ENCODE results near the gene GOLGA6B. TPM values are rescaled to one million over a fixed set of nuclear protein-coding genes. Genes with fewer than 3 reads are reported as not detected.
"Not testable (repeated sequence)": the region's sequence is repeated elsewhere in the genome, so short reads cannot be mapped to it uniquely, and the experiment has no call there.

GOLGA6B gene
- polyA plus RNA-seq, 1 donor: 0.07 TPM

DNA sequence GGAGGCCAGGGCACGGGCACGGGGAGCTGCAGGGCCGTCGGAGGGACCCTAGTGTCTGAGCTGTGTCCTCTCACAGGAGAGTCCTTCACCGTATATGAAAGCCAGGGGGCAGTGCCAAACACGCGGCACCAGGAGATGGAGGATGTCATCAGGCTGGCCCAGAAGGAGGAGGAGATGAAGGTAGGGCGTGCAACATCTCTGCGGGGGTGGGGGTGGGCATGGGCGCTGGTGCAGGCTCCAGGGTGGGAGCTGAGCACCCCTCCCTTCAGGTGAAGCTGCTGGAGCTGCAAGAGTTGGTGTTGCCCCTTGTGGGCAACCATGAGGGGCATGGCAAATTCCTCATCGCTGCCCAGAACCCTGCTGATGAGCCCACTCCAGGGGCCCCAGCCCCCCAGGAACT lies 11.2 kb downstream of the GOLGA6B start:
- not testable (repeated sequence) for DNase-seq

DNA sequence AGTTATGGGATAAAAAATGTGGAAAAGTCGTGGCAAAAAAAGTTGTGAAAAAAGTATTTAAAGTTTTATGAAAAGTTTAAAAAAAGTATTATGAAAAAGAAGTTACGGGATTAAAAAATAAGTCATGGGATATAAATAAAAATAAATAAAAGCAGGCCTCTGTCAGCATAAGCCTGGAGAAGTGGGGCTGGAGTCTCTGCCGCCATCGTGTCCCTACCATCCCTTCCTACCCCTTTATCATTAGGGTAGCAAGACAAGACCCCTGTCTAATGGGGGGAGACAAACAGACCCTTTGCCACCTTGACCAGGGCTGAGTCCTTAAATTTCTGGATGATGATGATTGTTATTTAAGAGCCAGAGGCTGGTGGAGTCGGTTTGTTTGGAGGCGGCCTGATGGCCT lies 15.3 kb downstream of the GOLGA6B start:
- DNase-seq: not testable (repeated sequence)

DNA sequence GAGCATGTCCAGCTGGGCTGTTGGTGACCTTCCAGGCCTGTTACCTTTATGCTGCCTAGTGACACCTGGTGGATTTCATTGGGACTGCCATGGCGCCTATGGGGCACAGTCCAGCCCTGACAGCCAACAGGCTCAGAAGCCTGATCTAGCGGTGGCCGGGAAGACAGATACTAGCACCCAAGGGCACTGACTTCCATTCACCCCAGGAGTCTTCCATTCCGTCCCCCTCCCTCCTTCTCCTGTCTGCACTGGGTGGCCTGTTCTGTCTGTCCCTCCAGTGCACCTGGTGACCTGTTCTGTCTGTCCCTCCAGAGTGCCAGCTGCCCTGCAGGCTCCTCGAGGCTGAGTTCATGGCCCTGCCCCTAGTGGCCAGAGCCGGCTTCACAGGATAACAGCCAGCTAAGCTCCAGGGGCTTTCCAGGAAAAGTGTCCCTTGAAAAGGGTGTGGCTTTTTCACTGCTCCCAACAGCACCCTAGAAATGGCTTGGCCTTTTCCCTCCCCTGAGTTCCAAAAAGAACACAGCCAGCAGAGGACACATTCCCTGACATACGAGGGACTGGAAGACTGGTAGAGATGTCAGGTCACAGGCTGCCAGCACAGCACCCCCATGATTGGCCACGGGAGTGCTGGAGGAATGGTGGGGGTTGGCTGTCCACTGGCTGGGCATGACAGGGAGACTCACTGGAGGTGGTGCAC lies 16.3 kb downstream of the GOLGA6B start:
- peak; percentile 69 for DNase-seq

DNA sequence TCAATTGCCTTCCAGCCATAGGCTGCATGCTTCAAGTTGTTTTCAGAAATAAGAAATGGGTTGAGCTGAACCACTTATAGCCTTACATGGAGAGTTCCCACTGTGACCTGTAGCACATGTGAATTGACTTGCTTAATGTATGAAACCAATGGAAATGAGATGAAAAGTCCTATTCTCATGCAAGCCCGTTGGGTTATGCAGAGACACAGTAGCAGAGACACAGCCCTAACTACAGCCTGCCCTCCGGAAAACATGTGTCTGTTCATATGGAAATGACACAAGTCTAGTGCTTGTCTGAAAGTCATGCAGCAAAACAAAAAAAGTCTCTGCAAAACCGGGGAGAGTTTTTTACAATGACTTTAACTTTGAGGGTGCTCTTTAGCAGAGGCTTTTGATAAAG lies 17.0 kb downstream of the GOLGA6B start:
- DNase-seq: no peak

DNA sequence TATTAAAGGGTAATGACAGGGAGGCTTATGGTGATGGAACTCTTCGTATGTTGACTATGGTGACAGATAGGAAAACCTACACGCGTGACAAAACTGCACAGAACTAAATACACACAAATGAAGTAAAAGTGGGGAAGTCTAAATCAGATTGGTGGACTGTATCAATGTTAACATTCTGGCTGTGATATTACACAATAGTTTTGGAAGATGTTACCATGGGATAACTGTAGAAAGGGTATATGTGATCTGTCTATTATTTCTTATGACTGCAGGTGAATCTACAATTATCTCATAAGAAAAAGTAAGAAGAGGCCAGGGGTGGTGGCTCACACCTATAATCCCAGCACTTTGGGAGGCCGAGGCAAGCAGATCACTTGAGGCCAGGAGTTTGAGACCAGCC lies 22.3 kb downstream of the GOLGA6B start:
- no peak for DNase-seq

DNA sequence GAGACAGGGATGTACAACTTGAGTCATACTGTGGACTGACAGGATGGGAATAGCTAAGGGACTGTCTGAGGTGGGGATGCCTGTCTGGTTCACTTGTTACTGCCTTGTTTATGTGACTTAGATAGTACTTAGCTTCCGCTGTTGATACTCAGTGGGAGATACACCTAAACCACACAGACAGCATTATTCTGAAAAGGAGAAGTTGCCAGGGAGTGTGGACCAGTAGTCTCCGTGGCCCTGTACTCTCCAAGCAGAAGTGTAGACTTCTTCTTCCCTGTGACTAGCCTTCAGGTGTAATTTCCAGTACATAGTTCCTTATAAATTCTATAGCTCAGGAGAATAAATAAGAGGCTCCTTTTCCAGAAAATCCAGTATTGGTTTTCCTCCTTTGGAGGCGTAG lies 26.4 kb downstream of the GOLGA6B start:
- DNase-seq: no peak

DNA sequence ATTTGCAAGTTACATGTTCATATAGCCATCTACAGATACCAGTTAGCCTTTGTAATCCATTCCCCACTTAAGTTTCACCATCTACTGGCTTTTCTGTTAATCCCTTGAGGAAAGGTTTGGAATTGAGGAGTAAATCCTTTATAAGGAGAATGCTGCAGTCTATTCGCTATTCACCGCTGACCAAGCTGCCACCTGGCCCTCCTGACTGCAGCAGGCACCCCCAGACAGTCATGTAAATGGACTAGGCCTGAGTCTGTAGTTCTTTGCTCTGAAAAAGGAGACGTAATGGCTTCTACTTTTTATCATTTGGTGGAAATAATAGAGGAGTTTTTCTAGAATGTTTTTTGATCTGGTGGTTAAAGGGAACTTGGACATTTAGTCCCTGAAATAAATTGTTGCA lies 28.3 kb downstream of the GOLGA6B start:
- no peak for DNase-seq

DNA sequence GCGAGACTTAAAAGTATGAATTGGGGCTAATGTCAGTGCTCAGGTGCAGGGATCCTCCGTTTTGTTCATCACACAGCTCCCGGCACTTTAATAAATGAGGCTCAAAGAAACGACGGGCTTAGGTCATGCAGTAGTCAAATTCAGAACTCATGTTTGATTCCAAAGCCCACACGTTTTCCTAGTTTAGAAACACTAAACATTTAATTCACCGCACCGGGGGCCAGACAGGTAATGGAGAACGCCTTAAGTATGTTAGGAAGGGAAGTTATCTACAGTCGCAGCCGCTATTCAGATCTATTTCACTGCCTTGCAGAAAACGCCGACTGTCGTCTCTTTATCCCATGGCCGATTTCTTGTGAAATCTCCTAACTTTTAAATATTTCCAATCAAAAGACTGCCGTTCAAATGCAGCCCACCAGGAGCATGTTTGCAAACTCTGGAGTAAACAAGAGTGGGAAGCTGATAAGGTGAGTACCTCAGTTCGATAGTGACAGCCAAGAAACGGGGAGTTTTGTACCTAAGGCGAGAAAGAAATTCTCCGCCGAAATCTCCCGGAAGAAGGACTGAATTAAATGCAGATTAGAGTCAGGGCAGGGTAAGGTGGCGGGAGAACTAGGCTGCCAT lies 30.9 kb downstream of the GOLGA6B start:
- no peak for DNase-seq

DNA sequence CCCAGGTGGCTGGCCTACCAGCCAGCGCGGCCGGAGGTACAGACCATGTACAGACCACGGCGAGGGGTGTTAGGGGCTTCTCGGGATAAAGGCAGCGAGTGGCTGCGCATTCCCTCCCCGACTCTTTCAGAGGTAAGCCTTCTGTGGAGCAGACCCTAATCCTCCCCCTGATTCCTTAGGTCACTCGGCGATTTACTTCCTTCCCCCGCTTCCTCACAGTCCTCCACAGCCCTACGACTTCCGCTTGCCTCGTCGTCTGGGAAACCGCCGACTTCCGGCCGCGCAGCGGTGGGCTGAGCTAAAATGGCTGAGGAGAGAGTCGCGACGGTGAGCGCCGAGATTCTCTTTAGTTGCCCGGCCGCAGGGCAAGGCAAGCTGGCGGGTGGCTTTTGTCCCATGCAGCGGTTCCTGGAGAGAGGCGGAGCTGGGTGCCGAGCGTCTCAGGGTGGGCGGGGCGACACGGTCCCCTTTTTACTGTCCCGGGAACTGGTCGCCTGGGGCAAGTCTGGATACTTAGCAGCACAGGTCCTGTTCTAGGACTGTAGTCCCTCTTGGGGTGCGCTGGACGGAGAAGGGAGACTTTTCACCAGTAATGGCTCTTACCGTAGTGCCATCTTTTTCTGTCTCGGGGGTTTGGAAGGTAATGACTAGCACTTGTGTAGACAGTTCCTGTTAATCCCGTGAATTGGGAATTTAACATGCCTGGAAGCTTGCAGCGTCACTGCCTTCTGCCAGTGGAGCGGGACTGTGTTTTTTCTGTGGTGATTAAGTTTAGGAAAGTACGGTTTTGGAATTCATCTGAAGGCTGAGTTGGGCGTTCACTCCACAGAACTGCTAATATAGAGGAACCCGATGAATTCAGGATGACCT lies 31.7 kb downstream of the GOLGA6B start, which contains the start of the genes BBS4 and HIGD2B:
BBS4 (plus strand) TSS at position 283 of the 870 bp plus-strand sequence; CDS start at position 304, 21 bp downstream.
HIGD2B (minus strand) TSS at position 258 of the 870 bp plus-strand sequence. CDS start 9,808 bp downstream, outside the sequence.
- peak; percentile 91 for DNase-seq

DNA sequence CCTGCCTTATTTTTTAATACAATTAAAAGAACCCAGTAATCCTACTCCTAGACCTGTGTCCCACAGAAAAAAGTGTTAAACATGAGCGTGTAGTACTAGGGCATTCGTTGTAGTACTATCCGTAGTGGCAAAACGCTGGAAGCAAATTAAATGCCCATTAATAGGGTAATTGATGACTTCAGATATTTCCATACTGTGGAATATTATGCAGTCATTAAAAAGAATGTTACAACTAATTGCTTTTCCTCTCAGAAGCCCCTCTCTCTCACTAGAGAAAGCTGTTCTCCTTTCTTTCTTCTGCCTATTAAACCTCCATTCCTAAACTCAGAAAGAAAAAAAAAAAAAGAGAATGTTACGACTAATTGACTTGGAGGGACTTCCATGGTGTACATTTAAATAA lies 34.2 kb downstream of the GOLGA6B start:
- DNase-seq: no peak

DNA sequence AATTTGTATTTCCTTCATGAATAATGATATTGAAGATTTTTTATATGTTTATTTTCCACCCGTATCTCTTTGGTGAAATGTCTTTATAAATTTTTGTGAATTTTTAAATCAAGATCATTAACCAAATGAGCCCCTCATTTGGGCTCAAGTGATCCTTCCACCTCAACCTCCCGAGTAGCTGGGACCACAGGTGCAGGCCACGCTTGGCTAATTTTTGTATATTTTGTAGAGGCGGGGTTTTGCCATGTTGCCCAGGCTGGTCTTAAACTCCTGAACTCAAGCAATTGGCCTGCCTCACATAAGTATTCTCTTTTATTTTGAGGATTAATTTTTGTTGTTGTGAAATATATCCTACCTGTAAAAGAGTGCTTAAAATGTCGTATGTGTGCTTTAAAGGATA lies 36.4 kb downstream of the GOLGA6B start:
- no peak for DNase-seq

DNA sequence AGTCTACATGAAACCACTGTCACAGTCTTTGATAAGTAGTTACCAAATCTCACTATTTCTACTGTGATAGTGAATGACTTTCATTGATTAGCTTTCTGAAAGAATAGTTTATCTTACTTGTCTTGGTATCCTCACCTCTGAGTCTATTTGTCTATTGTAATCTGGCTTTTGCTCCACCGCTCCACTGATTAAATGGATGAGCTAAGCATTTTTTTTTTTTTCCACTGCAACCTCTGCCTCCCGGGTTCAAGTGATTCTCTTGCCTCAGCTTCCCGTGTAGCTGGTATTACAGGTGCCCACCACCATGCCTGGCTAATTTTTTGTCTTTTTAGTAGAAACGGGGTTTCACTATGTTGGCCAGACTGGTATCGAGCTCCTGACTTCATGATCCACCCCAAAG lies 44.4 kb downstream of the GOLGA6B start:
- no peak for DNase-seq

DNA sequence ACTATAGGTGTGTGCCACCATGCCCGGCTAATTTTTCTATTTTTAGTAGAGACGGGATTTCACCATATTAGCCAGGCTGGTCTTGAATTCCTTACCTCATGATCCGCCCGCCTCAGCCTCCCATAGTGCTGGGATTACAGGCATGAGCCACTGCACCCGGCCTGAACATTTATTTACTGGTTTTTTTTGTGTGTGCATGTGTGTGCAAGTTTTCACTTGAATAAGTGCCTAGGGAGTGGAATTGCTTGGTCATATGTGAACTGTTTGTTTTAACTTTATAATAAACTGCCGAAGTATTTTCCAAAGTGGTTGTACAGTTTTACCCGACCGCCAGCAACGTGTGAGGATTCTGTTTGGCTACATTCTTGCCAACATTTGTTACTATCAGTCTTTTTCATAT lies 45.6 kb downstream of the GOLGA6B start:
- DNase-seq: no peak

DNA sequence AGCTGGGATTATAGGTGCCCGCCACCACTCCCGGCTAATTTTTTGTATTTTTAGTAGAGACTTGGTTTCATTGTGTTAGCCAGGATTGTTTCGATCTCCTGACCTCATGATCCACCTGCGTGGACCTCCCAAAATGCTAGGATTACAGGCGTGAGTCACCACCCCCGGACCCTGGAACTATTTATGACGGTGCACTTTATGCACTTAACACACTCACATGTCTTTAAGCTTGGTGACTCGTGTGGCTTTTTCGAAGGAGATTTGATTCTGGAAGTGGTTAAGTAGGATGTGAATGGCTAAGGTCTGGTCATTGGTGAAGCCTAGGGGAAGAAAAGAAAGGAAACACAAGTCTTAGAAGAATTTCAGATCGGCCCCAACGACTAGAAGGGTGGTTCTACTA lies 51.8 kb downstream of the GOLGA6B start:
- no peak for DNase-seq

DNA sequence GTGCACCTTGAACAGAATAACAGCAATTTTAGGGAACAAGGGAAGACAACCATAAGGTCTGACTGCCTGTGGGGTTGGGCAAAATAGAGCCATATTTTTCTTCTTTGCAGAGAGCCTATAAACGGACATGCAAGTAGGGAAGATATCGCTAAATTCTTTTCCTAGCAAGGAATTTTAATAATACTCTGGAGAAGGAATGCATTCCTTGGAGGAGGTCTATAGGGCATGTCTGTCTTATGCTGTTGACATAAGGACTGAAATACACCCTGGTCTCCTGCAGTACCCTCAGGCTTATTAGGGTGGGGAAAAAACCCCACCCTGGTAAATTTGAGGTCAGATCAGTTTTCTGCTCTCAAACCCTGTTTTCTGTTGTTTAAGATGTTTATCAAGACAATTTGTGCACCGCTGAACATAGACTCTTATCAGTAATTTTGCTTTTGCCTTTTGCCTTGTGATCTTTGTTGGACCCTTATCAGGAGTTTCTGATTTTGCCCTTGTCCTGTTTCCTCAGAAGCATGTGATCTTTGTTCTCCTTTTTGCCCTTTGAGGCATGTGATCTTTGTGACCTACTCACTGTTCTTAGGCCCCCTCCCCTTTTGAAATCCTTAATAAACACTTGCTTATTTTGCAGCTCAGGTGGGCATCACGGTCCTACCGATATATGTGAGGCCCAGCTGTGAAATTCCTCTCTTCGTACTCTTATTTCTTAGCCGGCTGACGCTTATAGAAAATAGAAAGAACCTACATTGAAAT lies 54.2 kb downstream of the GOLGA6B start:
- not testable (repeated sequence) for DNase-seq

Other genes starting within 250 kb of the GOLGA6B start
- gene ARIH1, start 180.4 kb upstream of the GOLGA6B start, polyA plus RNA-seq (ENCODE audit: insufficient read length): 199 TPM
- gene HIGD2B, start 31.5 kb downstream of the GOLGA6B start, polyA plus RNA-seq (ENCODE audit: insufficient read length): not detected
- gene BBS4, start 31.5 kb downstream of the GOLGA6B start, polyA plus RNA-seq (ENCODE audit: insufficient read length): 56.3 TPM
- 71.7 TPM for gene ADPGK, start 129.1 kb downstream of the GOLGA6B start, polyA plus RNA-seq (ENCODE audit: insufficient read length)